ENCODE measurements around the gene ADGRG6.

Gene ADGRG6

DNA sequence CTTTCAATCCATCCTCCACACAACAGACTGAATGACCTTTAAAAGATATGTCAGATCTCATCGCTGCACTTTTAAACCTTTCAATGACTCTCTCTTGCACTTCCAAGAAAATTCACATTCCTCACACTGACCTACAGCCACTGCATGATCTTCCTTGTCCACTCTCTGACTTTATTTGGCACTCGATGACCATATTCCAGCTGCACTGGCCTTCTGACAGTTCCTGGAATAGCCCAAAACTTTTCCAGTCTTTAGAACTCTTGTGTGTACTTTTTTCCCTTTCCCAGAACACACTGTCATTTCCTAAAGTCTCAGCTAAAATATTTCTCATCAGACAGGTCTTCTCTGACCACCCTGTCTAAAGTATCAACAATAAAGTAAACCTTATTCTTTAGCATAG is 174.6 kb downstream of the ADGRG6 start:
- Mint-ChIP-seq H3K27ac (no peak overlapping the region), H3K9me3 (no peaks in the 10 kb centered on the region), H3K4me1 (ENCODE audit: low read depth) (peaks cover 7% of the 10 kb centered on the region)

DNA sequence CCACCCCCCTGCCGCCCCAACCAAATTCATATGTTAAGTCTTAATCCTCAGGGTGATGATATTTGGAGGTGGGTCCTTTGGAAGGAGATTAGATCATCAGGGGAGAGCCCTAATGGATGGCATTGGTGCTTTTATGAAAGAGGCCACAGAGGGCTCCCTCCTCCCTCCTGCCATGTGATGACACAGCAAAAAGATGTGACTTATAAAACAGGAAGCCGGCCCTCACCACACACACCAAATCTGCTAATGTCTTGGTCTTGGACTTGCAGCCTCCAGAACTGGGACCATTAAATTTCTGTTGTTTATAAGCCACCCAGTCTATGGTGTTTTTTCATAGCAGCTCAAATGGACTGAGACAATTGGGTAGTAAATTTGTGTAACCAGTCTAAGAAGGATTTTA is 176.3 kb downstream of the ADGRG6 start:
- H3K9me3 Mint-ChIP-seq, result no peaks in the 10 kb centered on the region
- peaks cover 5% of the 10 kb centered on the region for H3K27me3 Mint-ChIP-seq (ENCODE audit: low read depth)
- no peak overlapping the region for H3K4me3 Mint-ChIP-seq
- H3K36me3 Mint-ChIP-seq (ENCODE audit: low read depth), result no peaks in the 10 kb centered on the region
- H3K4me1 Mint-ChIP-seq (ENCODE audit: low read depth), result peaks cover 7% of the 10 kb centered on the region
- no peak overlapping the region for H3K27ac Mint-ChIP-seq

More for the DNA sequence above, 174.6 kb downstream of the ADGRG6 start:
- Mint-ChIP-seq H3K4me3 (no peak overlapping the region), H3K36me3 (ENCODE audit: low read depth) (no peaks in the 10 kb centered on the region), H3K27me3 (ENCODE audit: low read depth) (peaks cover 5% of the 10 kb centered on the region)

- Mint-ChIP-seq H3K27ac (no peak overlapping the region), H3K4me1 (ENCODE audit: low read depth) (peaks cover 2% of the 10 kb centered on the region), H3K27me3 (ENCODE audit: low read depth) (peaks cover 4% of the 10 kb centered on the region), H3K9me3 (peaks cover 4% of the 10 kb centered on the region), H3K4me3 (no peak overlapping the region), H3K36me3 (ENCODE audit: low read depth) (no peaks in the 10 kb centered on the region)
Measured at GRCh38 chr6:142481466-142481865, 179.7 kb downstream of the ADGRG6 start.

DNA sequence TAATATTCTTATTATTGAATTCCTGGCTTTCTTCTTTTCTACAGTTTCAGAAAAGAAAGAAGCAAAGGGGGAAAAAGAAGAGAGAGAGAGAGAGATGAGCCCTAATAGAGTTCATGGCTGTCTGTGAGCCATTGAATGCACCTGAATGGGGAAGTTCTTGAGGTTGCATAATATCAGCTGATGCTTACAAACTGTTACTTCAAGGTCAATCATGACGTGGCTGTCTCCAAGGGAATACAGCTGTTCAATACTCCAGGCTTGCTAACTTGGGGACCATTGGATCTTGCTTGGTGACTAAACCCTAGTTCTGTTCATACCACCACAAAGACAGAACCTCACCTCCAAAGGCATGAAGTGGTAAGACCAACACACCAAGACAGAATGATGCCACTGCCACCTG is 180.4 kb downstream of the ADGRG6 start:
- Mint-ChIP-seq H3K27me3 (ENCODE audit: low read depth) (peaks cover 4% of the 10 kb centered on the region), H3K4me3 (no peak overlapping the region), H3K27ac (no peak overlapping the region), H3K4me1 (ENCODE audit: low read depth) (peaks cover 2% of the 10 kb centered on the region), H3K36me3 (ENCODE audit: low read depth) (no peaks in the 10 kb centered on the region), H3K9me3 (peaks cover 4% of the 10 kb centered on the region)

DNA sequence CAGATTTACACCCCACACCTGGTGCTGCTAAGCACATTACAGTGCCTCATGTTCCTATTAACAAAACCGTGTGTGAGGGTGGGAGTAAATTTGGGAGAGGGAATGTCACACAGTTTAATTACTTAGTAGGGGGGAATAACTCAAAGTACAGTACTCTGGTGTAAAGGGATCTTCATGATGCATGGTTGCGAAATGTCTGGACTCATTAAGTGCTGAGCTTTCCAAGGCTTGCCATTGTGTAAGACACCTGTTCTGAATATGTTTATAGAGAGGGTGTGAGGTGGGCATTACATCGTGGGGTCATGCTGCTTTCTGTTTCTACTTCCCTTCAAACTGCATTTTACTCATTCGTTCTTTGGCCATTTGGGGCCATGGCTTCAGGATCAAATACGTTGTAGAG is 181.2 kb downstream of the ADGRG6 start:
- Mint-ChIP-seq H3K27me3 (ENCODE audit: low read depth) (peaks cover 4% of the 10 kb centered on the region), H3K9me3 (peaks cover 4% of the 10 kb centered on the region), H3K4me1 (ENCODE audit: low read depth) (peaks cover 2% of the 10 kb centered on the region), H3K27ac (no peak overlapping the region), H3K4me3 (no peak overlapping the region), H3K36me3 (ENCODE audit: low read depth) (no peaks in the 10 kb centered on the region)

GRCh38 chr6:142485256-142485655 is 183.4 kb downstream of the ADGRG6 start:
- Mint-ChIP-seq H3K27ac (no peak overlapping the region), H3K27me3 (ENCODE audit: low read depth) (peaks cover 7% of the 10 kb centered on the region), H3K4me1 (ENCODE audit: low read depth) (peaks cover 2% of the 10 kb centered on the region), H3K4me3 (no peak overlapping the region), H3K36me3 (ENCODE audit: low read depth) (peaks cover 2% of the 10 kb centered on the region), H3K9me3 (peaks cover 4% of the 10 kb centered on the region)

GRCh38 chr6:142489722-142490610 is 188.2 kb downstream of the ADGRG6 start:
- Mint-ChIP-seq H3K36me3 (ENCODE audit: low read depth) (peaks cover 2% of the 10 kb centered on the region), H3K4me3 (no peak overlapping the region), H3K9me3 (no peaks in the 10 kb centered on the region), H3K27ac (no peak overlapping the region), H3K4me1 (ENCODE audit: low read depth) (peaks cover 2% of the 10 kb centered on the region), H3K27me3 (ENCODE audit: low read depth) (peaks cover 3% of the 10 kb centered on the region)
